Motor neuron (in vitro differentiated cells): ENCODE data around the gene MAK. TPM values are rescaled to one million over a fixed set of nuclear protein-coding genes. Genes with fewer than 3 reads are reported as not detected.

Experiments used
- ATAC-seq, 8 experiments: fragments of 200-7000 bp; cut with Tn5 transposase; replicated peaks in 6 of 8; 2 replicates each; pipeline ENCODE4 v1.8.0; 2021; ENCODE audit warnings: mild to moderate bottlenecking in 8 of 8, moderate library complexity in 8 of 8
- H3K27ac ChIP-seq, 2 donors: fragments of 250-450 bp; sonication (Bioruptor Pico); 2 replicates each; pipeline ENCODE4 v1.9.0; 2021; ENCODE audit warnings: antibody characterized with exemption in 2 of 2, mild to moderate bottlenecking in 2 of 2, moderate library complexity in 1 of 2
- H3K4me1 ChIP-seq, 2 donors: fragments of 250-450 bp; sonication (Bioruptor Pico); replicated peaks in 1 of 2; 2 replicates each; pipeline ENCODE4 v1.6.1; 2021; ENCODE audit warnings: antibody characterized with exemption in 2 of 2, mild to moderate bottlenecking in 2 of 2, moderate library complexity in 1 of 2
- H3K4me3 ChIP-seq, 5 donors: fragments of 250-450 bp; sonication (Bioruptor Pico); 2 replicates each; pipeline ENCODE4 v1.9.0; 2021; ENCODE audit warnings: antibody characterized with exemption in 5 of 5, mild to moderate bottlenecking in 5 of 5, moderate library complexity in 4 of 5
- WGBS, 10 experiments: fragments of 450-650 bp; shearing (Covaris generic); methylation state at CpG; one replicate each; pipeline ENCODE4 v1.0.0; 2022; 5-methylcytosine and 5-hydroxymethylcytosine counted together
- in situ Hi-C, 9 experiments: fragments of 400-800 bp; cut with MboI; loops; one replicate each; pipeline ENCODE4 v1.15.0; 2021; ENCODE audit warnings: low sequenced_read_pairs in 9 of 9, low pct_unique_long_range_greater_than_20kb in 2 of 9; ENCODE audit not compliant: unreplicated experiment in 9 of 9
- total RNA-seq, 8 experiments: library from RNA; unstranded; fragments of 300-600 nt; gene quantifications; 2 replicates each; pipeline versions ENCODE4 v1.2.3 to v1.2.4, GENCODE V29; 2022

The MAK gene
- total RNA-seq, 8 experiments from 2014 or later: 0.25 to 5.1 (median 0.87) TPM

- no peaks in the 10 kb centered on the region for H3K4me1 ChIP-seq
- H3K4me3 ChIP-seq: no peak overlapping the region
- no peak overlapping the region for H3K27ac ChIP-seq
- in situ Hi-C loops: no loop called here
- no peak for ATAC-seq
- 33 to 92% (median 80%) methylated on average over 1 to 8 of the region's 8 CpGs for WGBS, 10 experiments
These were observed 124.4 kb downstream of the MAK start for GRCh38 chr6:10713962-10714361.

Other genes starting within 250 kb of the MAK start
- 10 to 100 TPM in 4 of 8 experiments, 1 to 10 TPM in 2, not detected in 2; 3.6 to 15.7 (median 11.3) TPM for gene C6orf52, start 143.9 kb downstream of the MAK start, total RNA-seq
- 10 to 100 TPM; 21.5 to 28.3 (median 25.8) TPM for gene PAK1IP1, start 143.6 kb downstream of the MAK start, total RNA-seq
- 100 to 1,000 TPM in 7 of 8 experiments, 10 to 100 TPM in 1; 84.9 to 199 (median 119) TPM for gene TMEM14C, start 115.5 kb downstream of the MAK start, total RNA-seq
- 100 to 1,000 TPM in 4 of 8 experiments, 10 to 100 TPM in 4; 63.6 to 133 (median 99.1) TPM for gene TMEM14B, start 90.7 kb downstream of the MAK start, total RNA-seq
- gene GCM2, start 43.5 kb upstream of the MAK start, total RNA-seq: under 1 TPM in 6 of 8 experiments, not detected in 2; 0.13 to 0.57 (median 0.20) TPM
- gene SYCP2L, start 48.5 kb upstream of the MAK start, total RNA-seq: 1 to 10 TPM in 7 of 8 experiments, not detected in 1; 1.0 to 3.3 (median 2.5) TPM
- gene ELOVL2, start 205.8 kb upstream of the MAK start, total RNA-seq: 10 to 100 TPM in 2 of 8 experiments, 1 to 10 TPM in 5, under 1 TPM in 1; 0.20 to 21.8 (median 6.4) TPM